Measurements from ENCODE around the gene DNMT3A.

Gene DNMT3A

GRCh38 chr2:25259737-25260124, 82.0 kb downstream of the DNMT3A start:
- no peak for TF ChIP-seq TAF1 (IDR thresholded peaks at IDR 0.05; ENCODE audit: low read depth, low read length)
- no peak for TF ChIP-seq POLR2A (IDR thresholded peaks at IDR 0.05; ENCODE audit: low read depth, low read length)
- no peak for TF ChIP-seq POLR2AphosphoS5 (IDR thresholded peaks at IDR 0.05; ENCODE audit: low read depth, low read length)
- TF ChIP-seq PAX5 (IDR thresholded peaks at IDR 0.05; ENCODE audit: insufficient read depth, low read length, severe bottlenecking): no peak
- TF ChIP-seq SPI1 (IDR thresholded peaks at IDR 0.05; ENCODE audit: low read depth, low read length): no peak
- TF ChIP-seq POU2F2 (IDR thresholded peaks at IDR 0.05; ENCODE audit: low read depth, low read length): no peak

GRCh38 chr2:25258847-25259736, 82.6 kb downstream of the DNMT3A start:
- no peak for TF ChIP-seq POLR2A (IDR thresholded peaks at IDR 0.05; ENCODE audit: low read depth, low read length)
- TF ChIP-seq POLR2AphosphoS5 (IDR thresholded peaks at IDR 0.05; ENCODE audit: low read depth, low read length): no peak
- no peak for TF ChIP-seq TAF1 (IDR thresholded peaks at IDR 0.05; ENCODE audit: low read depth, low read length)
- no peak for TF ChIP-seq PAX5 (IDR thresholded peaks at IDR 0.05; ENCODE audit: insufficient read depth, low read length, severe bottlenecking)
- TF ChIP-seq POU2F2 (IDR thresholded peaks at IDR 0.05; ENCODE audit: low read depth, low read length): no peak
- DNase-seq (ENCODE audit: insufficient read length, low spot score): no peak
- no peak for FAIRE-seq

More at GRCh38 chr2:25259737-25260124, 82.0 kb downstream of the DNMT3A start:
- no peak for DNase-seq (ENCODE audit: insufficient read length, low spot score)
- no peak for FAIRE-seq

- TF ChIP-seq TAF1 (IDR thresholded peaks at IDR 0.05; ENCODE audit: low read depth, low read length): no peak
- DNase-seq (ENCODE audit: insufficient read length, low spot score): no peak
- FAIRE-seq: no peak
These were observed 83.5 kb downstream of the DNMT3A start for GRCh38 chr2:25257931-25258846.

- DNase-seq (ENCODE audit: insufficient read length, low spot score): no peak
- no peak for TF ChIP-seq POLR2AphosphoS5 (IDR thresholded peaks at IDR 0.05; ENCODE audit: low read depth, low read length)
- no peak for TF ChIP-seq POU2F2 (IDR thresholded peaks at IDR 0.05; ENCODE audit: low read depth, low read length)
- TF ChIP-seq TAF1 (IDR thresholded peaks at IDR 0.05; ENCODE audit: low read depth, low read length): no peak
- TF ChIP-seq SPI1 (IDR thresholded peaks at IDR 0.05; ENCODE audit: low read depth, low read length): no peak
- TF ChIP-seq POLR2A (IDR thresholded peaks at IDR 0.05; ENCODE audit: low read depth, low read length): no peak
- TF ChIP-seq PAX5 (IDR thresholded peaks at IDR 0.05; ENCODE audit: insufficient read depth, low read length, severe bottlenecking): no peak
- FAIRE-seq: no peak
These were observed 84.6 kb downstream of the DNMT3A start for GRCh38 chr2:25257032-25257552.

- FAIRE-seq: no peak
- no peak for DNase-seq (ENCODE audit: insufficient read length, low spot score)
- no peak for TF ChIP-seq SPI1 (IDR thresholded peaks at IDR 0.05; ENCODE audit: low read depth, low read length)
- no peak for TF ChIP-seq POU2F2 (IDR thresholded peaks at IDR 0.05; ENCODE audit: low read depth, low read length)
- no peak for TF ChIP-seq PAX5 (IDR thresholded peaks at IDR 0.05; ENCODE audit: insufficient read depth, low read length, severe bottlenecking)
- no peak for TF ChIP-seq POLR2AphosphoS5 (IDR thresholded peaks at IDR 0.05; ENCODE audit: low read depth, low read length)
- TF ChIP-seq TAF1 (IDR thresholded peaks at IDR 0.05; ENCODE audit: low read depth, low read length): no peak
- no peak for TF ChIP-seq POLR2A (IDR thresholded peaks at IDR 0.05; ENCODE audit: low read depth, low read length)
These were observed 85.2 kb downstream of the DNMT3A start for GRCh38 chr2:25256488-25256875.

GRCh38 chr2:25255745-25256487, 85.8 kb downstream of the DNMT3A start:
- TF ChIP-seq PAX5 (IDR thresholded peaks at IDR 0.05; ENCODE audit: insufficient read depth, low read length, severe bottlenecking): no peak
- no peak for TF ChIP-seq POU2F2 (IDR thresholded peaks at IDR 0.05; ENCODE audit: low read depth, low read length)
- TF ChIP-seq POLR2A (IDR thresholded peaks at IDR 0.05; ENCODE audit: low read depth, low read length): no peak
- no peak for TF ChIP-seq TAF1 (IDR thresholded peaks at IDR 0.05; ENCODE audit: low read depth, low read length)
- TF ChIP-seq POLR2AphosphoS5 (IDR thresholded peaks at IDR 0.05; ENCODE audit: low read depth, low read length): no peak
- TF ChIP-seq SPI1 (IDR thresholded peaks at IDR 0.05; ENCODE audit: low read depth, low read length): no peak
- no peak for DNase-seq (ENCODE audit: insufficient read length, low spot score)

GRCh38 chr2:25254961-25255360, 86.8 kb downstream of the DNMT3A start:
- DNase-seq (ENCODE audit: insufficient read length, low spot score) (no peak), FAIRE-seq (no peak)
- TF ChIP-seq SPI1 (IDR thresholded peaks at IDR 0.05; ENCODE audit: low read depth, low read length): no peak

More at GRCh38 chr2:25255745-25256487, 85.8 kb downstream of the DNMT3A start:
- FAIRE-seq: no peak

- no peak for DNase-seq (ENCODE audit: insufficient read length, low spot score)
These were observed 88.5 kb downstream of the DNMT3A start for GRCh38 chr2:25253153-25253626.

More at GRCh38 chr2:25253153-25253626, 88.5 kb downstream of the DNMT3A start:
- TF ChIP-seq POLR2AphosphoS5 (IDR thresholded peaks at IDR 0.05; ENCODE audit: low read depth, low read length) (no peak), SPI1 (IDR thresholded peaks at IDR 0.05; ENCODE audit: low read depth, low read length) (no peak), POU2F2 (IDR thresholded peaks at IDR 0.05; ENCODE audit: low read depth, low read length) (no peak), POLR2A (IDR thresholded peaks at IDR 0.05; ENCODE audit: low read depth, low read length) (no peak), PAX5 (IDR thresholded peaks at IDR 0.05; ENCODE audit: insufficient read depth, low read length, severe bottlenecking) (no peak), TAF1 (IDR thresholded peaks at IDR 0.05; ENCODE audit: low read depth, low read length) (no peak)
- no peak for FAIRE-seq

Data from GM12891 (cell line).